Hindlimb muscle (tissue), 1 donor: Measurements from ENCODE around the gene CTSF. TPM values are rescaled to one million over a fixed set of nuclear protein-coding genes. Genes with fewer than 3 reads are reported as not detected.

Experiments
- DNase-seq: peaks from one replicate; pipeline ENCODE4 v3.0.0-alpha.2; 2013
- polyA plus RNA-seq: library from polyadenylated mRNA; unstranded; fragments of 120-200 nt; gene quantifications from one replicate; pipeline ENCODE4 v1.2.1, GENCODE V29; 2013; ENCODE audit not compliant: insufficient read length

CTSF gene
- polyA plus RNA-seq, 1 donor: 27.0 TPM

DNA sequence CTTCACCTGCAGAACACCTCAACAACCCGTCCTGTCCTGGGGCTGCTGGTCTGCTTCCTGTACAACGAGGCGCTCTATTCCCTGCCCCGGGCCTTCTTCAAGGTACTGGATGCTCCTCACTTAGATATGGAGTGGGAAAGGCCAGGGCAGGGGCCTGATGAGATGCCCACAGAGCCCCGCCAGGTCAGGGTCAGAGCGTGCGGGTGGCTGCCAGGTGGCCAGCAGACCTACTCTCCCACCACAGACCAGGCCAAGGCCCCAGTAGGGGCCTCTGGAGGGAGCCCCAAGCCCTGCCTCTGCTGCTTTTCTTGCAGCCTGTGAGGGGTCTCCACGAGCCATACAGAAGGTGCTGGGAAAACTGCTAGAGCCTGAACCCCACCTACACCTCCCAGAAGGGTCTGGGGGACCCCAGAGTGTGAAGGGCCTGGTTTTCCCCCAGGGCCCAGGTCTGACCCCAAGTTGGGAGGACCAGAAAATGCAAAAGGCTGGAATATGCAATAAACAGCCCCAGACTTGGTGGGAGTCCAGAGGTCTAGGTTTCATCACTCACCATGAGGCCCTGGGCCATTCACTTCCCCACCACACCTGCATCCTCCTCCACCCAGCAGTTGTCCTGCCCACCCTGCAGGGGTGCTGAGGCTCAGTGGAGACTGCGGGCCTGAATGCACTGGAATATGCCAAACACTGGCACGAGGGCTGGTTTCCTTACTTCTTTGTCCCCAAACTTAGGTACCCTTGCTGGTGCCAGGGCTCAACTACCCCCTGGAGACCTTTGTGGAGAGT lies 37.3 kb downstream of the CTSF start:
- no peak for DNase-seq

DNA sequence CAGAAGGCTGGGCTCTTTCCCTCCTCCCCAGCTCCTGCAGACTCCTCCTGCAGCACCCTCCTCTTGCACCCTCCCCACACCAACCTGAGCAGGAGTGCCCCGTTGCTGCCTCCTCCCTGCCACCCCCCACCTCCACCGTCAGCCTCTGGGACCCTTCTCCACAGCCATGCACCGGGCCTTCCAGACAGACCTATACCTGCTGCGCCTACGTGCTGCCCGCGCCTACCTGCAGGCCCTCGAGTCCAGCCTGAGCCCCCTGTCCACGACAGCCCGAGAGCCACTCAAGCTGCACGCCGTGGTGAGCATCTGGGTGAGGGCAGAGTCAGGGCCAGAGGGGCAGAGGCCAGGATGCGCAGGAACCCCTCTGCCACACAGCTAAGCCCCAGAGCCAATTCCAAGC lies 38.8 kb downstream of the CTSF start:
- no peak for DNase-seq

DNA sequence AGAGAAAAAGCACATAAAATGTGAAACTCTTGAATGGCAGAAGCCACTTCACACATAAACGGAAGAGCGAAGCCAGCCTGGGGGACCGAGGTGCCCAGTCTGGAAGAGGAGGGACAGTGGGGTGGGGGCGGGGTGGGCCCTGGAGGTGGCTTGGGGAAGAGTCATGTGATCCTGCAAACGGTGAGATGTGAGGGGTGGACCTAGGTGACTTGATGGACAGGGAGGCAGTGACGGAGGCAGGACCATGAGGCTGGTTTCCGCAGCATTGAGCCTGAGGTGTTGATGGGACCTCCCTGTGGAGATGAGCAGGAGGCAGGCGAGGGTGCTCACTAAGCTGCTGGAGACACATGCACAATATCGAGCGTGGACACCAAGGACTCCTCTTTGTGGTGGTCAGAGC lies 39.3 kb downstream of the CTSF start:
- no peak for DNase-seq

- no peak for DNase-seq
Measured at GRCh38 chr11:66524304-66525040, 43.9 kb downstream of the CTSF start.

- no peak for DNase-seq
Measured at GRCh38 chr11:66523611-66524010, 44.8 kb downstream of the CTSF start.

Other genes starting within 250 kb of the CTSF start
- gene RIN1, start 232.2 kb downstream of the CTSF start, polyA plus RNA-seq: 11.5 TPM
- gene BRMS1, start 223.5 kb downstream of the CTSF start, polyA plus RNA-seq: 21.8 TPM
- gene B4GAT1, start 221.0 kb downstream of the CTSF start, polyA plus RNA-seq: 22.0 TPM
- gene SLC29A2, start 196.8 kb downstream of the CTSF start, polyA plus RNA-seq: 40.8 TPM
- 0.21 TPM for gene NPAS4, start 147.6 kb downstream of the CTSF start, polyA plus RNA-seq
- gene MRPL11, start 129.8 kb downstream of the CTSF start, polyA plus RNA-seq: 45.9 TPM
- gene PELI3, start 101.7 kb downstream of the CTSF start, polyA plus RNA-seq: 8.6 TPM
- gene DPP3, start 88.2 kb downstream of the CTSF start, polyA plus RNA-seq: 25.7 TPM
- gene BBS1, start 58.0 kb downstream of the CTSF start, polyA plus RNA-seq: 21.4 TPM
- gene ZDHHC24, start 22.6 kb downstream of the CTSF start, polyA plus RNA-seq: 4.6 TPM
- gene ACTN3, start 21.7 kb downstream of the CTSF start, polyA plus RNA-seq: 141 TPM
- 0.25 TPM for gene CCDC87, start 24.5 kb upstream of the CTSF start, polyA plus RNA-seq
- 39.3 TPM for gene CCS, start 24.6 kb upstream of the CTSF start, polyA plus RNA-seq
- 51.5 TPM for gene RBM14, start 48.0 kb upstream of the CTSF start, polyA plus RNA-seq
- 141 TPM for gene RBM4, start 70.1 kb upstream of the CTSF start, polyA plus RNA-seq
- 38.0 TPM for gene RBM4B, start 109.3 kb upstream of the CTSF start, polyA plus RNA-seq
- 24.3 TPM for gene SPTBN2, start 160.6 kb upstream of the CTSF start, polyA plus RNA-seq